SW480 (cell line): ENCODE measurements around the gene SSR2.
A peak's percentile ranks its signal among the peaks of the same experiment; 100 is the strongest.

Experiments
- DNase-seq: peaks from one replicate; pipeline ENCODE4 v3.0.0-alpha.2; 2016; ENCODE audit warnings: low spot score

SSR2 gene

DNA sequence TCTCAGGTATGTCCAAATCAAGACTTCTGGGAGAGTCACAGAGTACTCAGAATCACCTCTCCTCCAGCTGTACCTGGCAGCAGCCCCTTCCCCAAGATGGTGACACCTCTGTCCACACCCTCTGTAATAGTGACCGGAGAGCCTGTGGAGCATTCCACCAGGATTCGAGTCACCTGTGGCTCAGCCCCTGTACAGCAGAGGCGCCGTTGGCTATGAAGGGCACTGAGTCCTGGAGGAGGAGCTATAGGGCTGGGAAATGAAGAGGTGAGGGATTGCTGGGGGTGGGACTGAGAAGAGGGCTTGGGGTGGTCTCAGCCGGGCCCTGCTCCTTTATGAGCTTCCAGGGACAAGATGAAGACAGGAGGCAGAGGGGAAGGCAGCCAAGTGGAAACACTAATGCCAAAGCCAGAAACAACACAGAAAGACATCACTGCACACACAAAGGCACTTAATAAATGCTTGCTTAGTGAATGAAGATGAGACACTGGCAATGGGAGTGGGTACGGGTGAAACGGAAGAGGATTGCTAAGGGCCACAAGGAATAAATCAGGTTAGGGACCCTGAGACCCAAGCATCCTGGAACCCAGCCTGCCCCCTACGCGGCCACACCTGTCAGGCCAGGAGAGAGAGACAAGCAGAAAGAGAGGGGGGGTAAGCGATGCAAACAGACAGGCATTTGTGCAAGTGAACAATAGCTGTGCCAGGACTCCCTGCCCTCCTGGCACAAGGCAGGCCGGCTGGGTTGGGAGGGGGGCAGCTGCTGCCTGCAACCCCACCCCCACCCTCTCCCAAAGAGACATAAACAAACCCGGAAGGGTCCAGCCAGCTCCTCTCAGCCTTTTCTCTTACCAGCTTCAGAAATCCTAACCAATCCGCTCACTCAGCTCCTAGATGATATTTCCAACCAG is 46.3 kb downstream of the SSR2 start:
- no peak for DNase-seq

DNA sequence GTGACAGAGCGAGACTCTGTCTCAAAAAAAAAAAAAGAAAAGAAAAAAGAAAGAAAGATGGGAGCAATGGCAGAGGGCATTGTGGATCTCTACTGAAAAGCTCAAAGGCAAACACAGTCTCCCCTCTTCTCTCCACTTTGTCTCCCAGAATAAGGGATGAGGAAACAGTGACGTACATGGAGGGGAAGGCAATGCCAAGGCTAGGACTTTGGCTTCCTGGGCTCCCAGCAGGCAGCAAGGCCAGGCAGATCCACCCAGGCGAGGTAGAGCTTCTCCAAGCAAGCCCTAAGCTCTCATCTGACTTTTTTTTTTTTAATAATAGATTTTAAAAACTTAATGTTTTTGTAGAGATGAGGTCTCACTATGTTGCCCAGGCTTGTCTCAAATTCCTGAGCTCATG is 47.0 kb downstream of the SSR2 start:
- DNase-seq, result no peak

DNA sequence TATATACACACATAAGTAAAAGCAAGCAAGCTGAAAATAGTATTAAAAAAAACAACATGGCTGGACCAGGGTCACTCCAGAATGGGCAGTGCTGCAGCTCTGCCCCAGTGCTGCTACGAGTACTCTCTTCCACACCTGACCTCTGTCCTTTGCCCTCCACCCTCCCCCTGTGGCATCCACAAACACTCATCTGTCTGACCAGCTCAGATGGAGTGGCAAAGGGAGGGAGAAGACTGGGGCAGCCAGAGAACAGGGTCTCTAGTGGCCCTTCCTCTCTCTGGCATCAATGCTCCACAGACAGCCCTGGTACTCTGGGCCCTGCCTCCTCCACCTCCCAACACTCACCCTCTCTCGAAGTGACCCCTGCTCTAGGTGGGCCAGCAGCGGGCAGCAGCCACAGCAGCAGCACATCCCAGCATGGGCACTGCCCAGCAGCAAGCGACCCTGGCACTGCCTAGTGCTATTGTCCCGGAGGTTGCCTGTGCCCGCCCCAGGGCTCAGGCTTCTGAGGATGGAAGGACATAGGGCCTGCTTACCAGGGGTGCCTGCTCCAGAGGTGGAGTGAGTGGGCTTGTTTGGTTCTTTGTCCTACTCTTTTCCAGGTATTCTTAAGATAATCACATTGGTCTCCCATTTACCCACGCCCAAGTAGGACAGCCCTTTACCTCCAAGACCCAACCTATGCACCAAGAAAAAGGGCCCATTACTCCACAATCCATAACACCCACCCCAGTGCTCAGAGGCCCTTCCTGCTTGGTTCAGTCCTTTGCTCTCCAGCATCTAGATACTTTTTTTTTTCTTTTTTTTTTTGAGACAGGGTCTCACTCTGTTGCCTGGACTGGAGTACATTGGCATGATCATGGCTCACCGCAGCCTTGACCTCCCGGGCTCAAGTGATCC is 48.6 kb downstream of the SSR2 start:
- no peak for DNase-seq

- DNase-seq, result no peak
These were observed 50.1 kb downstream of the SSR2 start for GRCh38 chr1:155970531-155971167.

GRCh38 chr1:155969377-155969791 is 51.4 kb downstream of the SSR2 start:
- no peak for DNase-seq

GRCh38 chr1:155968670-155969069 is 52.1 kb downstream of the SSR2 start:
- DNase-seq, result no peak

DNA sequence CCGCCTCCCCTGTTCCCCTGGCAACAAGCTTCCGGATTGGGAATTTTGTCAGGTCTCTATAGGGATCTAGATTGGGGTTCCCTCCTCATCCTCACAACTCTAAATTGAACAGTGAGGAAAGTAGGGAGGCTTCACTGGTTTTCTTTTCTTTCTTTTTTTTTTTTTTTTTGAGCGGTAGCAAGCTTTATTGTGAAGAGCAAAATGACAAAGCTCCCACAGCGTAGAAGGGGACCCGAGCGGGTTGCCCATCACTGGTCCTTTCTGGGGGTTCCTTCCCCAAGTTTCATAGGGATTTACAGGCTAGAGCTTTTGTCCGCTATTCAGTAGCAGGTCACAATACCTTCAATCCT is 52.7 kb downstream of the SSR2 start:
- no peak for DNase-seq

- no peak for DNase-seq
These were observed 53.3 kb downstream of the SSR2 start for GRCh38 chr1:155967341-155968050.

DNA sequence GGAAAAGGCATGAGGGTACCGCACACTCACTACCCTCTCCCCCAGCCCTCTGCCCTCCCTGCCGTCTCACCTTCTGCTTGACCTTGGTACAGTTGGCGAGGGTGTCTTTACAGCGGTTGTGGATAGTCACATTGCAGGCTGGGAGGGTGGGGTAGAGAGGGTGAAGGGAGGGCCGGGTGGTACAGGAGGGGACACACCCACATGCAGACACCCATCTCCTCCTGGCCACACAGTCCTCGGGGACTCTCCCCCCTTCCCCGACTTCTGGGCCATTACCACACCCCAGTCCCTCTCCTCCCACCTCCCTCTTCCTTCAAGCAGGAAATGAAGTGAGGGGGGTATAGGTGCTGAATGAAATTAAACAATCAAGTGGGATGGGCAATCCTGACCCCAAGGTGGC is 54.0 kb downstream of the SSR2 start:
- no peak for DNase-seq

- DNase-seq, result no peak
These were observed 54.6 kb downstream of the SSR2 start for GRCh38 chr1:155966135-155966534.

DNA sequence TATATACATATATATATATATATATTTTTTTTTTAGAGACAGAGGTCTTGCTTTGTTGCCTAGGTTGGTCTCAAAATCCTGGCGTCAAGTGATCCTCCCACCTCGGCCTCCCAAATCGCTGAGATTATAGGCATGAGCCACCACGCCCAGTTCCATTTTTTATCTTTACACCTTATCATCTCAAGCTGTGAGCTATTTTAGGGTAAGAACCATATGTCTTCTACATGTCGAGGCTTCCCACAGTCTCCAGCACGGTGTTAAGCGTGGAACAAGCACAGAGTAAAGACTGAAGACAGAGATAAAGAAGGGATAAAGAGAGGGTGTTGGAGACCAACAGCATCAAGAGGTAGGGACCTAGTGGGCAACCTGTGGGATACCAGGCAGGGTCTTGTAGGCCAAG is 56.6 kb downstream of the SSR2 start:
- DNase-seq, result no peak

GRCh38 chr1:155962599-155963211 is 58.0 kb downstream of the SSR2 start:
- no peak for DNase-seq

DNA sequence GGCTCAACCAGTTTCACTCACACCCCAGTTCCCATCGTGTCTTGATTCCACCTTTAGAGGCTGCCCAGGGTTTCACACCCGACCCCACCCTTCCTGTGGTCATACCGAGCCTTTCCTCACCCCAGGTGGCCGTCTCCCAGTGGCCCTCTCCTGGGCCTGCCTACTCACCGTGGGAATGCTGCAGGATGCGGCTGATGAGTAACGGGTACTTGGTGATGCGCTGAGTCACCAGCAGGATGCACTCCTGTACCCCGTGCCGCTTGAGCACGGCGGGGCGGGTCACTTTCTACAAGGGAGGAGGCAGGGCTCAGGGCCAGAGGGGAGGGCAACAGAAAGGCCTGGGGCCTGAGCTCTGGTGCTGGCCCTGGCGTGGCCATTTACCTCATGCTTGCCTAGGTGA is 58.8 kb downstream of the SSR2 start:
- DNase-seq, result peak; percentile 94

DNA sequence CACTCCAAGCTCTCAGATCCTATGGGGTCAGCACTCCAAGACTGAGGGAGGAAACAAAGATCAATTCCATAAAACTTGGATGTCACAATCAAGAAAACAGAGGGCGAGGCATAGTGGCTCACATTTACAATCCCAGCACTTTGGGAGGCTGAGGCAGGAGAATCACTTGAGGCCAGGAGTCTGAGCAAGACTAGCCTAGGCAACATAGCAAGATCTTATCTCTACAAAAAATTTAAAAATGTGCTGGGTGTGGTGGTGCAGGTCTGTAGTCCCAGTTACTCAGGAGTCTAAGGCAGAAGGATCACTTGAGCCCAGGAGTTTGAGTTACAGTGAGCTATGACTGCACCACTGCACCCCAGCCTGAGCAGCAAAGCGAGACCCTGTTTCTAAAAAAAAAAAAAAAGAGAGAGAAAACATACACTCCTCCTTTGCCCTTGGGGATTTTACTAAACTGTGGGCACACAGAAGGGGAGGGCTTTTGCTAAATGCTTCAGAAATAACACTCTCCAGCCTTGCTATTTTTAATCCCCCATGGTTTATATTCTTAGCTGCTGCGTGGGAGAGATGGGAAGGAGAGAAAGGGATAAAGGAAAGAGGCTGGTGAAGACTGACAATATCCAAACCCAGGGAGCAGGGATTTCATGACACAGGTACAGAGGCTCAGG is 60.5 kb downstream of the SSR2 start:
- no peak for DNase-seq
